Neural cell (in vitro differentiated cells): Measurements from ENCODE around the gene TSPAN4. TPM values are rescaled to one million over a fixed set of nuclear protein-coding genes. Genes with fewer than 3 reads are reported as not detected.
A peak's percentile ranks its signal among the peaks of the same experiment; 100 is the strongest.

Experiments
- H2AFZ ChIP-seq: fragments of 200-600, 300-800 bp; sonication (generic), shearing (Covaris generic); 2 replicates; pipeline ENCODE4 v1.6.0; 2014; ENCODE audit warnings: low read depth, mild to moderate bottlenecking, antibody characterized with exemption, low read length, moderate library complexity
- H3F3A ChIP-seq: fragments of 200-600 bp; shearing (Covaris generic); 2 replicates; pipeline ENCODE4 v1.6.1; 2016; ENCODE audit warnings: mild to moderate bottlenecking, moderate library complexity, mixed read lengths, antibody characterized with exemption, low read length; ENCODE audit not compliant: insufficient read depth, poor library complexity, severe bottlenecking
- H3K27ac ChIP-seq: fragments of 200-600, 300-800 bp; sonication (generic), shearing (Covaris generic); 2 replicates; pipeline ENCODE4 v1.5.1; 2014; ENCODE audit warnings: mild to moderate bottlenecking, low read length, moderate library complexity
- H3K27me3 ChIP-seq: fragments of 300-800, 200-600 bp; sonication (generic), shearing (Covaris generic); 2 replicates; pipeline ENCODE4 v1.6.0; 2014; ENCODE audit warnings: mild to moderate bottlenecking, low read depth, low read length, moderate library complexity; ENCODE audit not compliant: insufficient read depth
- H3K36me3 ChIP-seq: fragments of 300-800, 200-600 bp; sonication (generic), shearing (Covaris generic); 2 replicates; pipeline ENCODE4 v1.5.1; 2014; ENCODE audit warnings: mild to moderate bottlenecking, antibody characterized with exemption, low read length, moderate library complexity; ENCODE audit not compliant: insufficient read depth
- H3K4me2 ChIP-seq: fragments of 300-800, 200-600 bp; sonication (generic), shearing (Covaris generic); 2 replicates; pipeline ENCODE4 v1.6.0; 2014; ENCODE audit warnings: mild to moderate bottlenecking, low read length
- H3K4me3 ChIP-seq: fragments of 300-800, 200-600 bp; sonication (generic), shearing (Covaris generic); 2 replicates; pipeline ENCODE4 v1.5.1; 2014; ENCODE audit warnings: mild to moderate bottlenecking, low read length, moderate library complexity
- H3K79me2 ChIP-seq: fragments of 200-600 bp; shearing (Covaris generic); replicated peaks from 2 replicates; pipeline ENCODE4 v1.6.0; 2014; ENCODE audit warnings: mild to moderate bottlenecking, low read length, moderate library complexity; ENCODE audit not compliant: insufficient read depth
- H3K9ac ChIP-seq: fragments of 300-800, 200-600 bp; sonication (generic), shearing (Covaris generic); 2 replicates; pipeline ENCODE4 v1.6.1; 2016; ENCODE audit warnings: mild to moderate bottlenecking, low read length, mixed read lengths
- H3K9me2 ChIP-seq: fragments of 200-600 bp; shearing (Covaris generic); 2 replicates; pipeline ENCODE4 v1.6.1; 2016; ENCODE audit warnings: mild to moderate bottlenecking, low read length, mixed read lengths; ENCODE audit not compliant: insufficient read depth
- H3K9me3 ChIP-seq: fragments of 200-600, 300-800 bp; sonication (generic), shearing (Covaris generic); 2 replicates; pipeline ENCODE4 v1.6.1; 2016; ENCODE audit warnings: mild to moderate bottlenecking, mixed run types, low read length, moderate library complexity, mixed read lengths
- H4K20me1 ChIP-seq: fragments of 200-600 bp; shearing (Covaris generic); 2 replicates; pipeline ENCODE4 v1.6.1; 2016; ENCODE audit warnings: mild to moderate bottlenecking, mixed run types; ENCODE audit not compliant: insufficient read depth
- CTCF ChIP-seq: fragments of 450-650 bp; IDR thresholded peaks from 2 replicates; pipeline ENCODE4 v1.5.1; 2014; ENCODE audit warnings: antibody characterized with exemption, mild to moderate bottlenecking, moderate library complexity; ENCODE audit not compliant: poor library complexity, severe bottlenecking
- EP300 ChIP-seq: fragments of 450-650 bp; conservative IDR thresholded peaks from 2 replicates; pipeline ENCODE4 v1.6.1; 2014; ENCODE audit warnings: antibody characterized with exemption, mild to moderate bottlenecking, moderate library complexity; ENCODE audit not compliant: poor library complexity, severe bottlenecking
- POLR2AphosphoS5 ChIP-seq: IDR thresholded peaks from 2 replicates; pipeline ENCODE4 v1.6.1; 2012
- RAD21 ChIP-seq: fragments of 450-650 bp; conservative IDR thresholded peaks from 2 replicates; pipeline ENCODE4 v1.6.1; 2014; ENCODE audit warnings: antibody characterized with exemption, mild to moderate bottlenecking, moderate library complexity
- REST ChIP-seq: IDR thresholded peaks from 2 replicates; pipeline ENCODE4 v1.6.1; 2012; ENCODE audit warnings: borderline replicate concordance
- SMC3 ChIP-seq: fragments of 450-650 bp; conservative IDR thresholded peaks from 2 replicates; pipeline ENCODE4 v1.6.1; 2014; ENCODE audit warnings: antibody characterized with exemption, mild to moderate bottlenecking, moderate library complexity; ENCODE audit not compliant: poor library complexity
- TAF1 ChIP-seq: IDR thresholded peaks from 2 replicates; pipeline ENCODE4 v1.6.1; 2012; ENCODE audit warnings: low read depth
- polyA plus RNA-seq: library from polyadenylated mRNA; depleted of rRNA; stranded (reverse); fragments of >200 nt; gene quantifications from 2 replicates; pipeline ENCODE4 v1.2.3, GENCODE V29; 2014

TSPAN4 gene
- polyA plus RNA-seq, 1 donor from 2014 or later: 68.1 TPM

- Histone ChIP-seq H3K79me2 (no peaks in the 10 kb centered on the region), H3K27ac (no peak overlapping the region), H3K36me3 (no peaks in the 10 kb centered on the region), H4K20me1 (no peaks in the 10 kb centered on the region), H3K4me3 (peak overlapping the region; percentile 91), H3K27me3 (peaks cover 5% of the 10 kb centered on the region), H3K9me3 (no peaks in the 10 kb centered on the region), H3F3A (no peaks in the 10 kb centered on the region), H3K9ac (peak overlapping the region; percentile 64), H3K4me2 (peak overlapping the region; percentile 84), H3K9me2 (no peaks in the 10 kb centered on the region), H2AFZ (no peak overlapping the region)
- TF ChIP-seq SMC3: peak; percentile 34
- peak; percentile 35 for TF ChIP-seq RAD21
- peak; percentile 39 for TF ChIP-seq CTCF
- TF ChIP-seq TAF1: no peak
Measured at GRCh38 chr11:850775-851763, 8.4 kb downstream of the TSPAN4 start.

- Histone ChIP-seq H3K4me2 (no peak overlapping the region), H3K36me3 (no peaks in the 10 kb centered on the region), H3K4me3 (no peak overlapping the region), H3K27me3 (peaks cover 5% of the 10 kb centered on the region), H3F3A (no peaks in the 10 kb centered on the region), H4K20me1 (no peaks in the 10 kb centered on the region), H3K9me2 (no peaks in the 10 kb centered on the region), H3K79me2 (no peaks in the 10 kb centered on the region), H2AFZ (no peak overlapping the region), H3K27ac (no peak overlapping the region), H3K9me3 (no peaks in the 10 kb centered on the region), H3K9ac (no peak overlapping the region)
- no peak for TF ChIP-seq POLR2AphosphoS5
Measured at GRCh38 chr11:852762-853161, 10.1 kb downstream of the TSPAN4 start.

GRCh38 chr11:853682-854448, 11.2 kb downstream of the TSPAN4 start:
- Histone ChIP-seq H2AFZ (no peak overlapping the region), H4K20me1 (no peaks in the 10 kb centered on the region), H3K9me3 (no peaks in the 10 kb centered on the region), H3K9ac (no peak overlapping the region), H3K27ac (no peak overlapping the region), H3K27me3 (peaks cover 5% of the 10 kb centered on the region), H3F3A (no peaks in the 10 kb centered on the region), H3K36me3 (no peaks in the 10 kb centered on the region), H3K79me2 (no peaks in the 10 kb centered on the region), H3K4me2 (no peak overlapping the region), H3K4me3 (no peak overlapping the region), H3K9me2 (no peaks in the 10 kb centered on the region)
- TF ChIP-seq CTCF (no peak), EP300 (no peak), TAF1 (no peak), REST (no peak), RAD21 (no peak), SMC3 (no peak)
